ENCODE data around the gene RTKN. TPM values are rescaled to one million over a fixed set of nuclear protein-coding genes. Genes with fewer than 3 reads are reported as not detected.
A peak's percentile ranks its signal among the peaks of the same experiment; 100 is the strongest.

Gene RTKN
- total RNA-seq, 3 donors from 2014 or later, result 49.2 to 60.7 (median 49.7) TPM

- intact Hi-C loops (cut with DNase I, micrococcal nuclease), result no loop called here
- H3K9me3 ChIP-seq, result no peaks in the 10 kb centered on the region
- peaks cover 17% of the 10 kb centered on the region for H3K4me1 ChIP-seq (ENCODE audit: low read depth)
- no peak for DNase-seq
- no peaks in the 10 kb centered on the region for H3K36me3 ChIP-seq (ENCODE audit: low read depth)
- no peak for TF ChIP-seq CTCF (IDR thresholded peaks at IDR 0.05)
- no peak overlapping the region for H3K4me3 ChIP-seq
- no peak for ATAC-seq
These were observed 11.2 kb downstream of the RTKN start for GRCh38 chr2:74430502-74430901.

GRCh38 chr2:74429487-74430451, 12.0 kb downstream of the RTKN start:
- H3K4me3 ChIP-seq, result no peak overlapping the region
- H3K9me3 ChIP-seq, result no peaks in the 10 kb centered on the region
- H3K4me1 ChIP-seq (ENCODE audit: low read depth), result peaks cover 17% of the 10 kb centered on the region
- ATAC-seq, result peak; percentile 82
- no peak for TF ChIP-seq CTCF (IDR thresholded peaks at IDR 0.05)
- intact Hi-C loops (cut with DNase I, micrococcal nuclease), result no loop called here
- DNase-seq, result peak; percentile 65 to 71 (median 71)
- H3K36me3 ChIP-seq (ENCODE audit: low read depth), result no peaks in the 10 kb centered on the region

GRCh38 chr2:74428675-74429074, 13.1 kb downstream of the RTKN start:
- H3K4me3 ChIP-seq, result no peak overlapping the region
- DNase-seq, result no peak
- H3K4me1 ChIP-seq (ENCODE audit: low read depth), result peaks cover 17% of the 10 kb centered on the region
- intact Hi-C loops (cut with DNase I, micrococcal nuclease), result no loop called here
- no peak for TF ChIP-seq CTCF (IDR thresholded peaks at IDR 0.05)
- no peaks in the 10 kb centered on the region for H3K9me3 ChIP-seq
- ATAC-seq, result no peak
- no peaks in the 10 kb centered on the region for H3K36me3 ChIP-seq (ENCODE audit: low read depth)

GRCh38 chr2:74427551-74427950, 14.2 kb downstream of the RTKN start:
- H3K9me3 ChIP-seq, result no peaks in the 10 kb centered on the region
- H3K4me3 ChIP-seq, result no peak overlapping the region
- intact Hi-C loops (cut with DNase I, micrococcal nuclease), result no loop called here
- H3K4me1 ChIP-seq (ENCODE audit: low read depth), result peaks cover 17% of the 10 kb centered on the region
- no peaks in the 10 kb centered on the region for H3K36me3 ChIP-seq (ENCODE audit: low read depth)
- no peak for ATAC-seq
- no peak for DNase-seq
- TF ChIP-seq CTCF (IDR thresholded peaks at IDR 0.05), result no peak

- H3K9me3 ChIP-seq, result no peaks in the 10 kb centered on the region
- DNase-seq, result no peak
- H3K36me3 ChIP-seq (ENCODE audit: low read depth), result no peaks in the 10 kb centered on the region
- H3K4me3 ChIP-seq, result no peak overlapping the region
- intact Hi-C loops (cut with DNase I, micrococcal nuclease), result no loop called here
- ATAC-seq, result no peak
- H3K4me1 ChIP-seq (ENCODE audit: low read depth), result peaks cover 23% of the 10 kb centered on the region
- TF ChIP-seq CTCF (IDR thresholded peaks at IDR 0.05), result no peak
These were observed 15.5 kb downstream of the RTKN start for GRCh38 chr2:74426181-74426758.

Measured in mucosa of descending colon (tissue), 3 donors.